Sigmoid colon (tissue), 7 donors: Measurements from ENCODE around the gene LARGE1. TPM values are rescaled to one million over a fixed set of nuclear protein-coding genes. Genes with fewer than 3 reads are reported as not detected.

ENCODE experiments used
- DNase-seq: peaks from one replicate; pipeline ENCODE4 v3.0.0-alpha.2; 2019
- H3K27ac ChIP-seq, 4 donors: fragments of 200-600 bp; sonication (generic); one replicate each; pipeline ENCODE4 v1.5.1; 2016 to 2019; ENCODE audit warnings: mild to moderate bottlenecking in 1 of 4
- H3K27me3 ChIP-seq, 3 donors: fragments of 200-600 bp; sonication (generic); one replicate each; pipeline ENCODE4 v1.5.1; 2019; ENCODE audit warnings: mild to moderate bottlenecking in 1 of 3
- H3K36me3 ChIP-seq, 4 donors: fragments of 200-600 bp; sonication (generic); one replicate each; pipeline ENCODE4 v1.5.1; 2016 to 2019
- H3K4me1 ChIP-seq, 4 donors: fragments of 200-600 bp; sonication (generic); one replicate each; pipeline ENCODE4 v1.5.1; 2017 to 2019
- H3K4me3 ChIP-seq, 4 donors: fragments of 200-600 bp; sonication (generic); one replicate each; pipeline ENCODE4 v1.5.1; 2017 to 2019; ENCODE audit warnings: mild to moderate bottlenecking in 2 of 4, moderate library complexity in 1 of 4
- H3K9me3 ChIP-seq, 4 donors: fragments of 200-600 bp in 3 of 4; sonication (generic) in 3 of 4; one replicate each; pipeline versions ENCODE4 v1.5.1 to v1.6.1; 2013 to 2019
- EP300 ChIP-seq, 4 donors: sonication (generic); formaldehyde crosslinking; IDR thresholded peaks; one replicate each; pipeline ENCODE4 v1.6.1; 2017; ENCODE audit warnings: antibody characterized with exemption in 4 of 4
- POLR2A ChIP-seq, 2 donors: fragments of 450-650 bp; IDR thresholded peaks; one replicate each; pipeline ENCODE4 v1.6.1; 2016; ENCODE audit warnings: antibody characterized with exemption in 2 of 2, mild to moderate bottlenecking in 2 of 2, moderate library complexity in 2 of 2
- POLR2AphosphoS5 ChIP-seq, 4 donors: sonication (generic); formaldehyde crosslinking; IDR thresholded peaks; one replicate each; pipeline ENCODE4 v1.6.1; 2017; ENCODE audit warnings: antibody characterized with exemption in 4 of 4
- WGBS, 2 donors: extraction: QIAGEN DNeasy Blood & Tissue Kit; methylation state at CpG; one replicate each; pipeline ENCODE4 v1.1.7; 2013; 5-methylcytosine and 5-hydroxymethylcytosine counted together
- intact Hi-C: fragments of 100-400 bp; cut with DNase I; formaldehyde crosslinking; loops from one replicate; pipeline ENCODE4 v1.15.1; 2023
- polyA plus RNA-seq, 3 donors: library from polyadenylated mRNA; stranded (reverse); fragments of 200-250 nt; gene quantifications; one replicate each; pipeline ENCODE4 v1.2.3, GENCODE V29; 2013
- total RNA-seq, 4 donors: library from RNA; depleted of rRNA; stranded (reverse); fragments of >200 nt; gene quantifications; one replicate each; pipeline ENCODE4 v1.1.0, GENCODE V29; 2016
- TF ChIP-seq, protein P1 (sequence below), 4 experiments: fragments of 450-650 bp in 3 of 4; fragments of 200-600 bp in 1 of 4; IDR thresholded peaks; one replicate each; pipeline ENCODE4 v1.5.1; 2016 to 2019; ENCODE audit warnings: antibody characterized with exemption in 4 of 4, mild to moderate bottlenecking in 3 of 4, moderate library complexity in 2 of 4
- donor health status: healthy with polysubstance abuse.
- donor health status: Bipolar disorder and iron deficiency.
- donor health status: healthy.

The LARGE1 gene
- total and polyA plus RNA-seq, 7 donors = 5.8 to 74.4 (median 38.0) TPM

DNA sequence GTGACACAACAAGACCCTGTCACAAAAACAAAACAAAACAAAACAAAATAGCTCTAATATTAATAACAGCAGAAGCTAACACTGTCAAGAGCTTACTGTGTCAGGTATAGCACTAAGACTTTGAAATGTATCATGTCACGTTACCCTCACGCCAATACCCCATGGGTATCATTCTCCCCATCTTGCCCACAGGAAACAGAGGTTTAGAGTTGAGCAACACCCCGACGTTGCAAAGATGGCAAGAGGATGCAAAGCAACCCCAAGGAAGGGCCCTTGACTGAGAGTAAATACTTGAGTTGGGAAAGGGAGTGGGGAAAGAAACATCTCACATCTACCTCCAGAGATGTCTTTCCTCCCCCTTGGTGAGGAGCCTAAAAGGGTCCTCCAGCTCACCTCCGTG is 366.8 kb downstream of the LARGE1 start:
- no peak overlapping the region for H3K4me3 ChIP-seq
- H3K27ac ChIP-seq = no peak overlapping the region
- DNase-seq = no peak
- H3K4me1 ChIP-seq = peaks cover 0 to 5% (median 2%) of the 10 kb centered on the region in 4 donors
- TF ChIP-seq POLR2AphosphoS5 (IDR thresholded peaks at IDR 0.05) = no peak
- no peak for TF ChIP-seq POLR2A (IDR thresholded peaks at IDR 0.05)
- TF ChIP-seq, protein P1, sequence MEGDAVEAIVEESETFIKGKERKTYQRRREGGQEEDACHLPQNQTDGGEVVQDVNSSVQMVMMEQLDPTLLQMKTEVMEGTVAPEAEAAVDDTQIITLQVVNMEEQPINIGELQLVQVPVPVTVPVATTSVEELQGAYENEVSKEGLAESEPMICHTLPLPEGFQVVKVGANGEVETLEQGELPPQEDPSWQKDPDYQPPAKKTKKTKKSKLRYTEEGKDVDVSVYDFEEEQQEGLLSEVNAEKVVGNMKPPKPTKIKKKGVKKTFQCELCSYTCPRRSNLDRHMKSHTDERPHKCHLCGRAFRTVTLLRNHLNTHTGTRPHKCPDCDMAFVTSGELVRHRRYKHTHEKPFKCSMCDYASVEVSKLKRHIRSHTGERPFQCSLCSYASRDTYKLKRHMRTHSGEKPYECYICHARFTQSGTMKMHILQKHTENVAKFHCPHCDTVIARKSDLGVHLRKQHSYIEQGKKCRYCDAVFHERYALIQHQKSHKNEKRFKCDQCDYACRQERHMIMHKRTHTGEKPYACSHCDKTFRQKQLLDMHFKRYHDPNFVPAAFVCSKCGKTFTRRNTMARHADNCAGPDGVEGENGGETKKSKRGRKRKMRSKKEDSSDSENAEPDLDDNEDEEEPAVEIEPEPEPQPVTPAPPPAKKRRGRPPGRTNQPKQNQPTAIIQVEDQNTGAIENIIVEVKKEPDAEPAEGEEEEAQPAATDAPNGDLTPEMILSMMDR (IDR thresholded peaks at IDR 0.05) = no peak
- no peak for TF ChIP-seq EP300 (IDR thresholded peaks at IDR 0.05)
- H3K9me3 ChIP-seq = no peaks in the 10 kb centered on the region
- peaks cover 0 to 5% (median 0%) of the 10 kb centered on the region in 4 donors for H3K36me3 ChIP-seq
- intact Hi-C loops = no loop called here
- H3K27me3 ChIP-seq = no peaks in the 10 kb centered on the region
- WGBS, 2 donors = 57 to 87% methylated on average over 5 of the region's 5 CpGs

DNA sequence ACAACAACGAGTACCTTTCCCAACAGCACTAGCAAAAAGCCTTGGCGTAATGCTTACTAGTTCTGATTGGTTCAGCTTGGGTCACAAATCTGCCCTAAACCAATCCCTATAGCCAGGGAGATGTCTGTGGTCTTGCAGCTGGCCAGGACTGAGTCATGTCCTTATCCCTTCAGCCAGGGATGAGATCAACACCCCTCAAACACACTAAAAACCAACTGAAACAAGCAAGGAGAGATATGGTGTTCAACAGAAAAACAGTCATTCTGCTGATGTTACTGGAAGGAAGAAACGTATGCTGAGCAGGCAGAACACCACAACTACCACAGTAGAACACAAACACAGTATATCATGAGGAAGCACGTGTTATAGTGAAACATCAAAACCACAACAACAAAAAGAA is 375.6 kb downstream of the LARGE1 start:
- intact Hi-C loops = no loop called here
- TF ChIP-seq POLR2A (IDR thresholded peaks at IDR 0.05) (no peak), EP300 (IDR thresholded peaks at IDR 0.05) (no peak), POLR2AphosphoS5 (IDR thresholded peaks at IDR 0.05) (no peak)
- TF ChIP-seq, protein P1 (IDR thresholded peaks at IDR 0.05) = no peak
- Histone ChIP-seq H3K36me3 (peaks cover 0 to 5% (median 0%) of the 10 kb centered on the region in 4 donors), H3K9me3 (no peaks in the 10 kb centered on the region), H3K4me3 (no peak overlapping the region), H3K27me3 (no peaks in the 10 kb centered on the region), H3K4me1 (peaks cover 0 to 36% (median 20%) of the 10 kb centered on the region in 4 donors), H3K27ac (no peak overlapping the region)
- DNase-seq = no peak
- WGBS, 2 donors = 64 to 72% methylated on average over 4 of the region's 4 CpGs

DNA sequence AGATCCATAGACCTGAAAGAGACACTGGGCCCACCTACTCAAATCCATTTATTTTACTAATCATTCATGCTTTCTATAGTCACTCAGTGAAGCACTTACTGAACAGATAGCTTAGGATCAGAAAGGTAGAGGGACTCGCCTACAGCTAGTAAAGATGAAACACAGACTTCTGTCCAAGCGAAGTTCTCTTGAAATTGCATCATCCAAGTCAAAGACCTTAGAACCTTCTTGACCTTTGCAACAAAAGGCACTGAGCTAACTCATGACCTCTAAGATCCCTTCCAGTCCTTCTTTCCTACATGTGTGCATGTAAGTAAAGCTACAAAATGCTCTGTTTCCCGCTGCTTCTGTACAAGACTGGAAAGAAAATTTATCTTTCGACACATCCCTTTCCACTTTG is 377.6 kb downstream of the LARGE1 start:
- Histone ChIP-seq H3K9me3 (no peaks in the 10 kb centered on the region), H3K4me3 (no peak overlapping the region), H3K4me1 (peaks cover 0 to 44% (median 25%) of the 10 kb centered on the region in 4 donors), H3K27me3 (no peaks in the 10 kb centered on the region), H3K27ac (no peak overlapping the region), H3K36me3 (no peaks in the 10 kb centered on the region)
- intact Hi-C loops = no loop called here
- WGBS, 2 donors = 93 to 95% methylated on average over 4 of the region's 4 CpGs
- DNase-seq = no peak
- no peak for TF ChIP-seq POLR2AphosphoS5 (IDR thresholded peaks at IDR 0.05)
- no peak for TF ChIP-seq POLR2A (IDR thresholded peaks at IDR 0.05)
- TF ChIP-seq, protein P1 (IDR thresholded peaks at IDR 0.05) = no peak
- TF ChIP-seq EP300 (IDR thresholded peaks at IDR 0.05) = no peak

DNA sequence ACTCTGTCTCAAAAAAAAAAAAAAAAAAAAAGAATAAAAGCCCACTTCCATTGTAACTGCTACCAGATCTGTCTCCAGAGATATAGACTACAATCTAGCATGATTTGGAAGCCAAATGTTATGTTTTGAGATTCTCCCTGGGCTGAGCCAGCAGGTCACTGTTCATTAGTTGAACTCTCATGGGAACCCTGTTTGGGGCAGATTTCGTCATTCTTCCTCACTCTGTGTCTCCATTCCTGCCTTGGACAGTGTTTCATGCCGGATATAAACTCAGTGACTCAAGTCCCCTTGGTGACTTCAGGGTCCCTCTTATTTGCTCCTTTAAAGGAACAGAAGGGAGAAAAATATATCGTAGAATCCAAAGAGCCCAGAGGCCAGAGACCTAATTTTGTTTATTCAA is 378.1 kb downstream of the LARGE1 start:
- no peaks in the 10 kb centered on the region for H3K27me3 ChIP-seq
- DNase-seq = no peak
- TF ChIP-seq, protein P1 (IDR thresholded peaks at IDR 0.05) = no peak
- no peak for TF ChIP-seq POLR2AphosphoS5 (IDR thresholded peaks at IDR 0.05)
- TF ChIP-seq EP300 (IDR thresholded peaks at IDR 0.05) = no peak
- TF ChIP-seq POLR2A (IDR thresholded peaks at IDR 0.05) = no peak
- intact Hi-C loops = no loop called here
- no peak overlapping the region for H3K27ac ChIP-seq
- no peak overlapping the region for H3K4me3 ChIP-seq
- WGBS, 2 donors = 89% methylated on average over 3 of the region's 3 CpGs
- no peaks in the 10 kb centered on the region for H3K9me3 ChIP-seq
- no peaks in the 10 kb centered on the region for H3K36me3 ChIP-seq
- H3K4me1 ChIP-seq = peaks cover 0 to 44% (median 25%) of the 10 kb centered on the region in 4 donors
